GM19463 (cell line): ENCODE measurements around the gene SMURF1.
"Not testable (repeated sequence)": the region's sequence is repeated elsewhere in the genome, so short reads cannot be mapped to it uniquely, and the experiment has no call there.

Experiments used
- ATAC-seq: cut with Tn5 transposase; IDR thresholded peaks from one replicate; pipeline ENCODE4 v1.9.1; 2021; ENCODE audit warnings: mild to moderate bottlenecking, moderate library complexity; ENCODE audit not compliant: unreplicated experiment

The SMURF1 gene

DNA sequence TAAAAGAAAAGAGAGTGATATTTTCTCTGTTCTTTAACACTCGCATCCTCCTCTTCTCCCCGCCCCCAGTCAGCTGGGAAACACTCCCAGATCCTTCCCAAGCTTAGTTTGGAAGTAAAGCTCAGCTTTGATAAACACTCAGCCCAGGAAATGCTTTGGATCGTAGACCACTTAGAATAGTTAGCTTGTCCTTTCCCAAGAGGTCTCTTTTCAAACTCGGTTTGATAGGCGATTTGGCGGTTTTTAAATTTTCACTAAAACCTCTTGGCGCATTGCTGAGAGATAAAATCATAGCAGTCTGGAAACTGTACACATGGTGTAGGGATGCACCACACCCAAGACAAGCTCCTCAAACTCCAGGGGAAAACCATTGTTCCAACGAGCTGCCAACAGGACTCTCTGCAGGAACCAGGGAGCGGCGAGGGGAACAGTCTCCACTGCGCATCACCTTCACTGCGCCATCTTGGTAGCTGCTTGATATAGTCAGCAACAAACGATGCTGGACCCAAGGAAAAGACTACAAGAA, 22.3 kb downstream of the SMURF1 start:
- ATAC-seq = no peak

- no peak for ATAC-seq
Observed at GRCh38 chr7:99120916-99121315, 23.0 kb downstream of the SMURF1 start.

GRCh38 chr7:99120501-99120900, 23.4 kb downstream of the SMURF1 start:
- no peak for ATAC-seq

GRCh38 chr7:99118077-99118476, 25.8 kb downstream of the SMURF1 start:
- ATAC-seq = no peak

DNA sequence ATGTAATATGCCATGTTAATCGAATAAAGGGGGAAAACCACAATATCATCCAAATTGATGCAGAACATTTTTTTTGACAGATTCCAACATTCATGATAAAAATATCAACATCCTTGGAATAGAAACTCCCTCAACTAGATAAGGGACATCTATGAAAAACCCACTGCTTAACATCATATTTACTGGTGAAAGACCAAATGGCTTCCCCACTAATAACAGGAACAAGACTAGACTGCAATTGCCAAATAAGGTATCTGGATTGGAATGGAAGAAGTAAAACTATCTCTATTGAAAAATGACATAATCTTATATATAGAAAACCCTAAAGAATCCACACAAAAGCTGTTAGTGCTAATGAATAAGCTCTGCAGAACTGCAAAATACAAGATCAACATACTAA, 27.8 kb downstream of the SMURF1 start:
- ATAC-seq = no peak

DNA sequence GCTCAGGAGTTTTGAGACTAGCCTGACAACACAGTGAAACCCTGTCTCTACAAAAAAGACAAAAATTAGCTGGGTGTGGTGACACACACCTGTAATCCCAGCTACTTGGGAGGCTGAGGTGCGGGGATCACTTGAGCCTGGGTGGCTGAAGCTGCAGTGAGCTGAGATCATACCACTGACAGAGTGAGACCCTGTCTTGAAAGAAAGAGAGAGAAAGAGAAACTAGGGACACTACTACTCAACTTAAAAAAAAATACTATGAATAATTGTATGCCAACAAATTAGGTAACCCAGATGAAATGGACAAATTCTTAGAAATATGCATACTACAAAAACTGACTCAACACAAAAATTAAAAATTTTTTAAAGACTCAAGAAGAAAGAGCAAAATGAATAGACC, 28.5 kb downstream of the SMURF1 start:
- ATAC-seq = no peak

DNA sequence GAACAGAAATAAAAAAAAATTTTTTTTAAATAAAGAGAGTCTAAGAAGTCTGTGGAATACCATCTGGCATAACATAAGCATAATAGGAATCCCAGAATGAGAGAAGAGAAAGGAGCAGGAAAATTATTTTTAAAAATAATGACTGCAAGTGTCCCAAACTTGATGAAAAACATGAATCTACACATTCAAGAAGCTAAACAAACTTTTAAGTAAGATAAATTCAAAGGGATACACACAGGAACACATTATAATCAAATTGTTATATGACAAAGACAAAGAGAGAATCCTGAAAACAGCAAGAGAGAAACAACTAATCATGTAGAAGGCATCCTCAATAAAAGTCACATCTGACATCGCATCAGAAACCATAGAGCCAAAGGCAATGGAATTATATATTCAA, 30.9 kb downstream of the SMURF1 start:
- ATAC-seq = no peak

GRCh38 chr7:99112097-99112496, 31.8 kb downstream of the SMURF1 start:
- ATAC-seq = peak; percentile 71

DNA sequence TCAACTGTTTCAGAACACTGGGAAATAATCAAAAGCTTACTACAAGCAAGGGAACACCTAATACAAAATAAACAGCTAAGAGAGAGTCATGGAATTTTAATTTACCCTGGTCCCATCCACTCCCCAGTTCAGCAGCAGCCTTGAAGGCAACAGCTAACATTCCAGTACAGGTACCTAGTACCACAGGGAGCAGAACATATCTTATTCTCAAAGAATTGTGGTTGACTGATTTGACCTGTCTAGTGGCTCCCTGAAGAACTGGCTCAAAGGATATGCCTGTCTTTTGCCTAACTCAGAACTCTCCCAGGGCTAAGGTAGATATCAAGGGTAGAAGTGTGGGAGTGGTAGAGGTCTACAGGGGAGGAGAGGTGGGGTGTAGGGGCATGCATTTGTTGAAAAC, 32.3 kb downstream of the SMURF1 start:
- ATAC-seq = peak; percentile 19

DNA sequence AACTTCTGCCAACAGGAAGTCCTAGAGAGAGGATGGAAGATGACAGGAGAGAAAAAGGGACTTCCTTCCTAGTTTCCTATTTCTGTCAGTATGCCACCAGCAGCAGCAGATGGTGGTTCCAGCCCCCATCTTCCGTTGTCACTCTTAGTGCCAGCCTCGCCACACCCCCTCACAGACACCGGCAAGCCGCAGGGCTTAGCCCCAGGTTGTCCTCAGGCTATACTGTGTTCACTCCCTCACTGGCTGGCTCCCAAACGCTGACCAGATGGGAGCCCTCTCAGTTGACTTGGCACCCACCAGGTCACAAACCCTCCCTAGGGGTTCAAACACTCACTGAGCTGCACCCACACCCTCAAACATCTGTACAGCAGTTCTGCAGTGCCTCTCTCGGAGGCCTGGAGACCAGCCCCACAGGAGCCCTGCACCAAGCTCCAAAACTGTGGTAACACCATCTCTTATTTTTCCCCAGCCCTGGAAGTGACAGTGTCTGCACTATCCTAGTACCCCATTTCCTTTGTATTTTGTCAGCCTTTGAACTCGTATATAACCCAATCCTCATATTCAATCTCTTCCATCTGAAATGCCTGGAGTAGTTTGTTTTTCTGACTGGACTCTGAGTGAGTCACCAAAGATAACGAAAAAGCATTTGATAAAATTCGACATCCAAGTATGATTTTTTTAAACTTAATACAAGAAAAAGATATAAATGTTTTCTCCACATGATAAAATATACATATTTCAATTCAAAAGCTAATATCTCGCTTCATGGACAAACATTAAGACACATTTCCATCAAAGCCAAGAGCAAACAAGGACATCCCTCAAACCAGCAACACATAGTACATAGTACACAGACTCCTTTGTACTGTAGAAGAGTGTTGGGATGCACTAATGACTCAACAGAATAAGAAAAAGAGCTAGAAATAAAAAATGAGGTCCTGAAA, 34.5 kb downstream of the SMURF1 start:
- no peak for ATAC-seq

GRCh38 chr7:99108613-99109012, 35.3 kb downstream of the SMURF1 start:
- no peak for ATAC-seq

DNA sequence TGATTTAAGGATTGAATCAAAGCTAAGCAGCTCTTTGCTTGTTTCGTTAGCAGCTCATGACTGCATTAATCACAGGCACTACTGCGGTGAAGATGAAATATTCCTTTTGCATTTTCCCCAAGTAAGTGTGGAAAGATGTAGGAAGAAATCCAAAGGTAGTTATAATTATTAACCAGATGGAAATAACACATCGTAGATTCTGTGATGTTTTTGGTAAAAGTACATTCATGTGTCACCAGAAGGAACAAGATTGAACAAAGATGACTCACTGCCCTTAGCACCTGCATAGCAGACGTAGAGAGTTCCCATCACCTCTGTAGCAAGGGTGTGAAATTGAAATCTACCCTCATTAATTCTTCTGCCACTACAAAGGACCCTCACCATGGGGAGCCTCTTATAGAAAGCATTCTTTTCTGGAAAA, 37.1 kb downstream of the SMURF1 start:
- ATAC-seq = no peak

GRCh38 chr7:99106411-99106810, 37.5 kb downstream of the SMURF1 start:
- no peak for ATAC-seq

DNA sequence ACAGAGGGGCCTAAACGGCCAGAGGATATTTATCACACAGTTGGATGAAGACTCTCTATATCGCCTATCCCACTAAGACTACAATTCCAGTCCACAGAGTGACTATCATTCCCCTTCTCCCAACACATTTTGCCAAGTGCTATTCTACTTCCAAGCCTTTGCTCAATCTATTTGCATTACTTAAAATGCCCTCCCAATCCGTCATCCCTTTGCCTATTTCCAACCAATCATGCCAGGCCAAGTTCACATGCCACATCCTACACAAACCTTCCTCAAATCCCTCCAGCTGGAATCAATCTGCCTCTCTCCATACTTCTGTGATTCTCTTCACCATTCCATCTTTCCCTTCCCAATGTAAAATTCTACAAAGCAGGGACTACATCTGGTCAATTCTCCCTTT, 38.2 kb downstream of the SMURF1 start:
- no peak for ATAC-seq

GRCh38 chr7:99104631-99105030, 39.3 kb downstream of the SMURF1 start:
- no peak for ATAC-seq

DNA sequence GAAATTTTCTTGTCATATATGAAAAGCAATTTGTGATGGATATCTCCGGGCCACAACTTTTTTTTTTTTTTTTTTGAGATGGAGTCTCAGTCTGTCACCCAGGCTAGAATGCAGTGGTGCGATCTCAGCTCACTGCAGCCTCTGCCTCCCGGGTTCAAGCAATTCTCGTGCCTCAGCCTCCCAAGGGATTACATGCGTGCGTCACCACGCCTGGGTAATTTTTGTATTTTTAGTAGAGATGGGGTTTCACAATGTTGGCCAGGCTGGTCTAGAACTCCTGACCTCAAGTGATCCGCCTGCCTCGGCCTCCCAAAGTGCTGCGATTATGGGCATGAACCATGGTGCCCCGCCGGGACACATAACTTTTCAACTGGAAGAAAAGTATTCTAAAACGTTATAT, 40.1 kb downstream of the SMURF1 start:
- ATAC-seq = not testable (repeated sequence)

- ATAC-seq = no peak
Observed at GRCh38 chr7:99102809-99103690, 40.9 kb downstream of the SMURF1 start.

- no peak for ATAC-seq
Observed at GRCh38 chr7:99102361-99102760, 41.5 kb downstream of the SMURF1 start.

DNA sequence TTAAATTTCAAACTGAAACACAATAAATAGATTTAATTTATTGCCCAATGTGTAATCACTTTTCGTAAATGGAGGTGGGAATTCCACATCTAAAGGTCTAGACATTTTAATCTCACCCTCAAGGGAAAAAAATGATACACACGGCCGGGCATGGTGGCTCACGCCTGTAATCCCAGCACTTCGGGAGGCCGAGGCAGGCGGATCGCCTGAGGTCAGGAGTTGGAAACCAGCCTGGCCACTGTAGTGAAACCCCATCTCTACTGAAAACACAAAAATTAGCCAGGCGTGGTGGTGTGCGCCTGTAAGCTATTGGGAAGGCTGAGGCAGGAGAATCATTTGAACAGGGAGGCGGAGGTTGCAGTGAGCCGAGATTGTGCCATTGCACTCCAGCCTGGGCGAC, 42.4 kb downstream of the SMURF1 start:
- ATAC-seq = not testable (repeated sequence)

DNA sequence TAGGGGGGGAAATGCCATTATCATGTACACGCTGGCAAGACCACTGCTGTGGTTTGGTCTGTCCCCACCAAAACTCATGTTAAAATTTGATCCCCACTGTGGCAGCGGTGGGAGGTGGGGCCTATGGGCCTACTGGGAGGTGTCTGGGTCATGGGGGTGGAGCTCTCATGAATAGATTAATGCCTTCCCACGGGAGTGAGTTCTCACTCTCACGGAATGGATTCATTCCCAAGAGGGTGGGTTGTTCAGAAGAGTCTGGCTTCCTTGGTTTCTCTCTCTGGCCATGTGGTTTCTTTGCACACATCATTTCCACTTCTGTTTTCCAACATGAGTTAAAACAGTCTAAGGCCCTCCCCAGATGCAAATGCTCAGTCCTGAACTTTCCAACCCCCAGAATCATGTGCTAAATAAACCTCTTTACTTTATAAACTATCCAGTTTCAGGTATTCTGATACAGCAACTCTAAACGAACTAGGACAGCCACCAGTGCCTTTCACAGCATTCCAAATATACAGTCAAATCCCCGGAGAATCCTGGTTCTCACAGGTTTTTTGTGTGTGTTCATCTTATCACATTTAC, 44.3 kb downstream of the SMURF1 start:
- no peak for ATAC-seq

DNA sequence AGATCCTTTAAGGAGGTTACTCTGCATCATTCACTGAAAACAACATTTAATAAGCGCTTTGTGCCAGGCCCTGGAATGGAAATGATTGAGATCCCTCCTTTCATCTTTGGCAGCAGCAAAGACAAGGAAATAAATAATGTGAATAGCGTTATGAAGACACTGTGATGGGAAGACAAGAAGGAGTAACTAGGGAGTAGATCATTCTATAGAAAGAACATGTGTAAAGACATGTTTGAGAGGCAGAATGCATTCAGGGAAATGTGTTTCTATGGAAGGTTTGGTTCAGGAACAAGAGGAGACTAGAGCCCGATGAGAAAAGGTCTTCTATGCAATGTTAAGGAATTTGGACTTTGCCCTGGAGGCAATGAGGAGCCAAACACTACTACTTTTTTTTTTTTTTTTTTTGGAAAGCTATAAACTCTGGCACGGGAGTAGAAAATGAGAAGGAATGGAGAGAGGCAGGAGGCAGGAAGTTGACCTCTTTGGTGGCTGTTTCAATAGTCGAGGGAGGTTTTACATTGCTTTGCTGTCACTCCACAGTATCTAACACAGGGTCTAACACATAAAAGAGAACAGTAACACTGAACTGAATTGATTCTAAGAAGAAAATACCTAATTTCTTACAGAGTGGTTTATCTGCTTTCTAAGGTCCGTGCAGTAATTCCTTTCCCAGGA, 44.9 kb downstream of the SMURF1 start:
- ATAC-seq = no peak
